Right lobe of liver (tissue), 6 donors: ENCODE results near the gene TFRC. TPM values are rescaled to one million over a fixed set of nuclear protein-coding genes. Genes with fewer than 3 reads are reported as not detected.
"Not testable (repeated sequence)": the region's sequence is repeated elsewhere in the genome, so short reads cannot be mapped to it uniquely, and the experiment has no call there.

Source experiments
- ATAC-seq, 4 donors: fragments of 200-7000 bp; cut with Tn5 transposase; one replicate each; pipeline ENCODE4 v1.9.1; 2020; ENCODE audit warnings: mild to moderate bottlenecking in 4 of 4, moderate library complexity in 4 of 4
- DNase-seq, 3 donors: peaks; one replicate each; pipeline ENCODE4 v3.0.0-alpha.2; 2020
- H3K27ac ChIP-seq, 3 donors: fragments of 200-600 bp; one replicate each; pipeline ENCODE4 v1.8.0; 2022
- H3K27me3 ChIP-seq, 2 donors: fragments of 200-600 bp; one replicate each; pipeline ENCODE4 v1.8.0; 2022
- H3K36me3 ChIP-seq, 4 donors: fragments of 200-600 bp; sonication (generic) in 1 of 4; one replicate each; pipeline versions ENCODE4 v1.5.1 to v1.8.0; 2017 to 2022; ENCODE audit warnings: control low read depth in 1 of 4
- H3K4me1 ChIP-seq, 4 donors: fragments of 200-600 bp; sonication (generic) in 1 of 4; one replicate each; pipeline versions ENCODE4 v1.5.1 to v1.8.0; 2017 to 2022; ENCODE audit warnings: control low read depth in 1 of 4
- H3K4me3 ChIP-seq, 3 donors: fragments of 200-600 bp; one replicate each; pipeline ENCODE4 v1.8.0; 2022
- H3K9me3 ChIP-seq, 4 donors: fragments of 200-600 bp; sonication (generic) in 1 of 4; one replicate each; pipeline versions ENCODE4 v1.5.1 to v1.8.0; 2017 to 2022; ENCODE audit warnings: control low read depth in 1 of 4
- POLR2A ChIP-seq: fragments of 450-650 bp; IDR thresholded peaks from one replicate; pipeline ENCODE4 v1.6.1; 2017; ENCODE audit warnings: antibody characterized with exemption, mild to moderate bottlenecking
- WGBS: methylation state at CpG from one replicate; pipeline ENCODE4 v1.1.6; 2018; ENCODE audit warnings: low coverage, low lambda C conversion rate; ENCODE audit not compliant: insufficient coverage; ENCODE audit errors: missing lambda C conversion rate; 5-methylcytosine and 5-hydroxymethylcytosine counted together
- intact Hi-C, 2 donors: fragments of 100-400 bp; cut with DNase I; formaldehyde crosslinking; loops; one replicate each; pipeline versions ENCODE4 v1.11.2 to v1.14.1; 2022
- total RNA-seq, 6 experiments: library from RNA; depleted of rRNA in 2 of 6; stranded (reverse); fragments of >200 nt in 2 of 6; fragmentation: NEBNext Ultra II Directional in 3 of 6; extraction: Animal tissue kit (Norgen Biotek cat#: 25700) in 3 of 6; gene quantifications; one replicate each; pipeline versions ENCODE4 v1.1.0 to v1.2.4, GENCODE V29; 2016 to 2023
- TF ChIP-seq, protein P1 (sequence below), 4 donors: fragments of 200-600 bp in 3 of 4; fragments of 450-650 bp in 1 of 4; IDR thresholded peaks; one replicate each; pipeline versions ENCODE4 v1.5.1 to v1.8.0; 2016 to 2022; ENCODE audit warnings: antibody characterized with exemption in 4 of 4, mild to moderate bottlenecking in 2 of 4
- donor health status: DM: no; HTN: yes; CAD: no.
- donor health status: DM: no; HTN: no; CAD: no.
- donor health status: DM: no; HTN: no; CAD: no.
- donor health status: DM: no; HTN: yes; CAD: no.
- donor health status: DM: no; HTN: yes; CAD: no.

TFRC gene
- total RNA-seq, 6 experiments from 2014 or later: 20.5 to 132 (median 70.7) TPM

DNA sequence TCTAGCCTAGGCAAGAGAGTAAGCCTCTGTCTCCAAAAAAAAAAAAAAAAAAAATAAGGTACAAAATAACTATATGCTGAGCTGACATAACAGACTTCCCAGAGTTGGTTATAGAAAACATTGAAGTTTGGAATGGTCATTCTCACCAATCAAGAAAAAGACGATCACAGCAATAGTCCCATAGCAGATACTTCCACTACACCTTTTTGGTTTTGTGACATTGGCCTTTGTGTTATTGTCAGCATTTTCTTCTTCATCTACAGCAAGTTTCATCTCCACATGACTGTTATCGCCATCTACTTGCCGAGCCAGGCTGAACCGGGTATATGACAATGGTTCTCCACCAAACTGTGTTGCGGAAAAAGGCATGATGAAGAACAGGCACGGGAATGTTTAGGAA is 6.9 kb downstream of the TFRC start:
- Histone ChIP-seq H3K27me3 (no peaks in the 10 kb centered on the region), H3K4me3 (no peak overlapping the region), H3K36me3 (peaks cover 5 to 59% (median 23%) of the 10 kb centered on the region in 4 donors), H3K9me3 (no peaks in the 10 kb centered on the region), H3K27ac (no peak overlapping the region), H3K4me1 (peaks cover 0 to 1% (median 0%) of the 10 kb centered on the region in 4 donors)
- intact Hi-C loops: no loop called here
- TF ChIP-seq, protein P1, sequence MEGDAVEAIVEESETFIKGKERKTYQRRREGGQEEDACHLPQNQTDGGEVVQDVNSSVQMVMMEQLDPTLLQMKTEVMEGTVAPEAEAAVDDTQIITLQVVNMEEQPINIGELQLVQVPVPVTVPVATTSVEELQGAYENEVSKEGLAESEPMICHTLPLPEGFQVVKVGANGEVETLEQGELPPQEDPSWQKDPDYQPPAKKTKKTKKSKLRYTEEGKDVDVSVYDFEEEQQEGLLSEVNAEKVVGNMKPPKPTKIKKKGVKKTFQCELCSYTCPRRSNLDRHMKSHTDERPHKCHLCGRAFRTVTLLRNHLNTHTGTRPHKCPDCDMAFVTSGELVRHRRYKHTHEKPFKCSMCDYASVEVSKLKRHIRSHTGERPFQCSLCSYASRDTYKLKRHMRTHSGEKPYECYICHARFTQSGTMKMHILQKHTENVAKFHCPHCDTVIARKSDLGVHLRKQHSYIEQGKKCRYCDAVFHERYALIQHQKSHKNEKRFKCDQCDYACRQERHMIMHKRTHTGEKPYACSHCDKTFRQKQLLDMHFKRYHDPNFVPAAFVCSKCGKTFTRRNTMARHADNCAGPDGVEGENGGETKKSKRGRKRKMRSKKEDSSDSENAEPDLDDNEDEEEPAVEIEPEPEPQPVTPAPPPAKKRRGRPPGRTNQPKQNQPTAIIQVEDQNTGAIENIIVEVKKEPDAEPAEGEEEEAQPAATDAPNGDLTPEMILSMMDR (IDR thresholded peaks at IDR 0.05): no peak
- TF ChIP-seq POLR2A: no peak
- WGBS: 83% methylated on average over 6 of the region's 6 CpGs
- ATAC-seq (no peak), DNase-seq (no peak)

DNA sequence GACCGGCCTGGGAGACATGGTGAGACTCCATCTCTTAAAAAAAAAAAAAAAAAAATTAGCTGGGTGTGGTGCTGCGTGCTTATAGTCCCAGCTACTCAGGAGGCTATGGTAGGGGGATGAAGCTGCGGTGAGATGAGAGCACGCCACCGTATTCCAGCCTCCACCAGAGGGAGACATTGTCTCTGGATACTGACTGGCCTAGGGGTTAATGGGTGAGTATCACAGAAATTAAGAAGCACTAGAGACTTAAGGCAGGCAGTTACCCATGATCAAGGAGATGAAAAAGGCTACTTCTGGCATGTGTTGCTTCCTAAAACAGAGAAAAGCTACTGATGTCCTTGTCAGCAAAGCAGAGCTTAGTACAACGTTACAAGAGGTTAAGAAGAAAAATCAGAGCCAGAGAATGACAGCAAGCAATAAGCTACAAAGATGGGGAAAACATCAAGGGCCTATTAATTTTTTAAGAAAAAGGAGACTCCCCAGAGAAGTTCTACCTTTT is 8.6 kb downstream of the TFRC start:
- Histone ChIP-seq H3K9me3 (no peaks in the 10 kb centered on the region), H3K27ac (no peak overlapping the region), H3K36me3 (peaks cover 5 to 75% (median 30%) of the 10 kb centered on the region in 4 donors), H3K27me3 (no peaks in the 10 kb centered on the region), H3K4me3 (no peak overlapping the region), H3K4me1 (no peaks in the 10 kb centered on the region)
- peak; percentile 93 to 99 (median 98) for ATAC-seq
- peak in 1 of 3 donors; percentile 57 for DNase-seq
- WGBS: 18% methylated on average over 6 of the region's 6 CpGs
- TF ChIP-seq, protein P1 (IDR thresholded peaks at IDR 0.05): peak; percentile 68 to 79 (median 76)
- TF ChIP-seq POLR2A: no peak
- intact Hi-C loops: loop anchor here (5.0 kb wide), 2 partner anchors 119 to 124 kb away; no protein-coding TSS in a partner anchor

DNA sequence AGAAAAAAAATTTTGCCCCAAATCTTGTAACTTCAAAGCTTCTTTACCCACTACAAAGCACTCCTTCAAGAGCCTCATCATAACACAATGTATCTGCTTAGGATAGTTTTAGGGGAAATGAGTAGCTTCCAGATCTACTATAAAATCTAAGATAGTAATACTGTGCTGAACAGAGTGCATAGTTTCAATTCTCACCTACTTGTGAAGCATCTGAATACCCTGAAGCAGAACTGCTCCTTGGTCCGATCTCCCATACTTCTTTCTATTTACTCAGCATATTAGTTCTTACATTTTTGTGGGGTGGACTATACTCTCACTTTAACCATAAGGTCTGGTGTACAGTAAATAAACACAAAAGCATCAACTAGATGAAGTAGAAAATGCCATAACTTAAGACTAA is 9.6 kb downstream of the TFRC start:
- no peaks in the 10 kb centered on the region for H3K4me1 ChIP-seq

DNA sequence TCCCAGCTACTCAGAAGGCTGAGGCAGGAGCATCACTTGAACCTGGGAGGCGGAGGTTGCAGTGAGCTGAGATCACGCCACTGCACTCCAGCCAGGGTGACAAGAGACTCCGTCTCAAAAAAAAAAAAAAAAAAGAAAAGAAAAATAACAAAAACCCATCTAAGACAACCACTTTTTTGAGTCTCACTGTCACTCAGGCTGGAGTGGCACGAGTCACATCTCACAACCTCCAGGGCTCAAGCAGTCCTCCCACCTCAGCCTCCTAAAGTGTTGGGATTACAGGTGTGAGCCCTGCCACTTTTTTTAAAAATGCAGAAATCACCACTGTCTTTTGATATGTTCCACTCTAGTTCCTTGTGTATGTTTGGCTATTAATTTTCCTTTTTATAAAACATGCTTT is 13.1 kb downstream of the TFRC start:
- ATAC-seq, intact Hi-C loops: not testable (repeated sequence)

More for the DNA sequence above, 9.6 kb downstream of the TFRC start:
- WGBS: 64% methylated on average over 1 of the region's 1 CpG
- ATAC-seq: no peak
- peaks cover 11 to 85% (median 35%) of the 10 kb centered on the region in 4 donors for H3K36me3 ChIP-seq
- H3K4me3 ChIP-seq: no peak overlapping the region
- H3K27me3 ChIP-seq: no peaks in the 10 kb centered on the region
- TF ChIP-seq POLR2A: no peak
- TF ChIP-seq, protein P1 (IDR thresholded peaks at IDR 0.05): no peak
- no peak for DNase-seq
- no peaks in the 10 kb centered on the region for H3K9me3 ChIP-seq
- intact Hi-C loops: loop anchor here (5.0 kb wide), 2 partner anchors 120 to 125 kb away; no protein-coding TSS in a partner anchor
- no peak overlapping the region for H3K27ac ChIP-seq

DNA sequence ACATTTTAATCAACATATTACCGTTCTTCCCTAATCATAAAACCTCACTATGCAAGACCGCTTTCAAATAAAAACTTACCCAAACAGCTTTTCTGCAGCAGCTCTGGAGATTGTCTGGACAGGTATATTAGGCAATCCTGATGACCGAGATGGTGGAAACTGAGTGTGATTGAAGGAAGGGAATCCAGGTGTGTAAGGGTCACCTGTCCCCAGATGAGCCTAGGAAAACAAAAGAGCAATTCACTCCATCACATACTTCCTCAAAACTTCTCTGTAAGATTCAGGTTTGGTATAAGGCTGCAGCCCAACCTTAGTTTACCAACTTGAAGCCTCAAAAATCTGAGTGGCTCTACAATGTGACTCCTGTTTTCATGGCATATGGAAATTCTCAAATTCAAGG is 14.5 kb downstream of the TFRC start:
- intact Hi-C loops: no loop called here
- no peak for DNase-seq
- Histone ChIP-seq H3K36me3 (peaks cover 22 to 98% (median 56%) of the 10 kb centered on the region in 4 donors), H3K9me3 (no peaks in the 10 kb centered on the region), H3K4me3 (no peak overlapping the region), H3K27ac (no peak overlapping the region), H3K27me3 (no peaks in the 10 kb centered on the region), H3K4me1 (no peaks in the 10 kb centered on the region)
- ATAC-seq: no peak
- TF ChIP-seq, protein P1 (IDR thresholded peaks at IDR 0.05): no peak
- no peak for TF ChIP-seq POLR2A
- WGBS: 83% methylated on average over 3 of the region's 3 CpGs

More for the DNA sequence above, 13.1 kb downstream of the TFRC start:
- not testable (repeated sequence) for H3K4me3 ChIP-seq, H3K27ac ChIP-seq, DNase-seq, H3K27me3 ChIP-seq, H3K4me1 ChIP-seq, H3K9me3 ChIP-seq
- 100% methylated on average over 1 of the region's 4 CpGs for WGBS
- H3K36me3 ChIP-seq: peaks cover 12 to 93% (median 52%) of the 10 kb centered on the region in 4 donors
